H4 (cell line): ENCODE results near the gene RXRB. TPM values are rescaled to one million over a fixed set of nuclear protein-coding genes. Genes with fewer than 3 reads are reported as not detected.
"Not testable (repeated sequence)": the region's sequence is repeated elsewhere in the genome, so short reads cannot be mapped to it uniquely, and the experiment has no call there.

Source experiments
- DNase-seq: peaks from one replicate; pipeline ENCODE4 v3.0.0-alpha.2; 2015; ENCODE audit warnings: low spot score
- total RNA-seq: library from RNA; depleted of rRNA; stranded (reverse); fragments of >200 nt; shearing (Covaris generic); gene quantifications from 2 replicates; pipeline ENCODE4 v1.2.3, GENCODE V29; 2014; rRNA removed

The RXRB gene
- total RNA-seq, 1 experiment from 2014 or later, result 7.8 TPM

GRCh38 chr6:33163540-33163939 is 36.9 kb downstream of the RXRB start:
- DNase-seq, result no peak

DNA sequence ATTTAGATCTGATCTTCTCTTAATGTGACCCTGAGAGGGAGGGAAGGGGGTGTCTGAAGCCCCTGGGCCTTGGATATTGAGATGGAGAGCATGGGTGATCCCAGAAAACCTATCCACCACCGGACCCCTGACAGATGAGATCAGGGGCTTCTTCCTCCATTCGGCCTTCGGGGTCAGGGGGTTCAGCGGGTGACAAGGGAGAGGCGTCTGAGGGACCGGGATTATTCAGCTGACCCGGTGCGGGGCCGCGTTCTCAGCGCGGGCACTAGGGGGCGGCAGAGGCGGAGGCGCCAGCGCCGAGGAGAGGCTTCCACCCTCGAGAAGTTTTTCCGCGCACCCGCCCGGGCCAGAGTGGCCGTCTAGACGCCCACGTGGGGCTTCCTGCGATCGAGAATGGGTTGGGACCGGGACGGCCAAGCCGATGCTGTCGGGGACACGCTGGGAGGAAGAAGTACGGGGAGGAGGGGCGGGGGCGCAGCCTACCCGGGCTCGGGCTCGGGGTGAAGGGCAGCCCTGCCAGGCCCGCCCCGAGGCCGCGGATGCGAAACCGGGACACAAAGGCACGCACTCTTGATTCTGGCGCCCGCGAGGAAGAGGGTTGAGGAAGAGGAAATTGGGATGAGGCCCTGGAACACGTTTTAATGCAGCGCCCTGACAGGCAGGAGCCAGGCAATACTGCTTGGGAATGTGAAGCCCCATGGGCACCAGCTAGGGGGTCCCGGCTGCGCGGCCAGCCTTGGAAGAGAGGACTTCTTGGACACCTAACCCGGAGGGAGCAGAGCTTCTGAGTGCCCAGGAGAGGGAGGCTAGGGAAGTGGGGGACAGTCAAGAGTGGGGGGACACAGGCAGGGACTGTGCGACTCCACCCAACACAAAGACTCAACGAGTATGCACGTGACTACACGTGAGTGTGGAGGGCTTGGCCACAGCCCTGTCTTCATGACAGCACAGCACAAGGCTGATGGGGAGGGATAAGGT is 38.8 kb downstream of the RXRB start:
- DNase-seq, result peak; percentile 39

DNA sequence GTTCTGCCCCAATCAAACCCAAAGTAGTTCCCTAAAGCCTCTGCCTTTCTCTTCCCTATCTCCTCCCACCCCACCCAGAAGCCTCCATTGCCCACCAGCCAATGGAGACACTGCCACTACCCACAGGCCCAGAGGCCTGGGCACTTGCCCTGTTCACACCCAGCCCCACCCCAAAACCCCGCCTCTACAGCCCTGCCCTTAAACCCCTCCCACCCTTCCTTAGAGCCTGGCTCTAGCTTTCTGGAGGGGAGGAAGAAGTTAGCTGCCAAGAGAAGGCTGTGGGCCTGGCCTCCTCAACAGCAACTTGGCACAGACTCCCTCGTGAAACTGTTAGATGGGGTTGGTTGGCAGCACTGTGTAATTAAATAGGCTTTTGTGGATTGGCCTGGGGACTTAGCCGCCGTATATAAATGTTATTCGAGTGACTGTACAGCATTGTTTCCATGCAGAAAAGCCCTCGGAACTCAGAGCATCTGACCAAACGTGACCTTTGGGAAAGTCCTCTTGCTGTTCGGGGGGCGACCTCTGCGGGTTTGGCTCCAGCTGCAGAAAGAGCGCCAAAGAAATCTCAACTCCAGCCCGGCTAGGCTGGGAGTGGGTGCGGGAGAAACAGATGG is 39.6 kb downstream of the RXRB start:
- DNase-seq, result peak; percentile 95

- no peak for DNase-seq
These were observed 40.4 kb downstream of the RXRB start for GRCh38 chr6:33160096-33160495.

- DNase-seq, result no peak
These were observed 43.5 kb downstream of the RXRB start for GRCh38 chr6:33156964-33157363.

- no peak for DNase-seq
These were observed 43.9 kb downstream of the RXRB start for GRCh38 chr6:33156561-33156960.

GRCh38 chr6:33154349-33154748 is 46.1 kb downstream of the RXRB start:
- DNase-seq, result no peak

DNA sequence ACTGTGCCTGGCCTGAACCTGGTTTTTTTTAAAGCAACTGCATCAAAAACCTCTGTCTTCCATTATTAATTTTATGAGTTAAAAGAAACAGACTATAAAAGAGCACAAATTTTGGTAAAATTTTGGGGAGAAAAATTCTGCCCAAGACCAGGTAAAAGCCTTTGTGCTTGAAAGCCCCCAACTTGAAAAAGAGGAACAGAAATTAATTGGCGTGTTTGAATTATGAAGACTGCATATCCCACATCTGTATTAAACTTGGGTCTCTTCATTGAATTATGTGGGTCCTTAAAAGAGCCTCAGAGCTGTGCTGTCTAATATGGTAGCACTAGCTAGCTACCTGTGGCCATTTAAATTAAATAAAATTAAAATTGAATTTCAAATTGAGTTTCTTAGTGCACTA is 49.4 kb downstream of the RXRB start:
- DNase-seq, result no peak

DNA sequence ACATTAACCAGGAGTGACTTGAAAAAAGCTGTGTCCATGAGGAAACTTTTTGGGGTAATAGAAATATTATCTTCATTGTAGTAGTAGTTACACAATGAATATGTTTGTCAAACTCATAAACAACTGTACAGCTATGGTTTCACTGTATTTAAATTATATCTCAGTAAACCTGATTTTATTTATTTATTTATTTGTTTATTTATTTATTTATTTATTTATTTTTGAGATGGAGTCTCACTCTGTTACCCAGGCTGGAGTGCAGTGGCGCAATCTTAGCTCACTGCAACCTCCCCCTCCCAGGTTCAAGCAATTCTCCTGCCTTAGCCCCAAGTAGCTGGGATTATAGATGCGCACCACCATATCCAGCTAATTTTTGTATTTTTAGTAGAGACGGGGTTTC is 49.9 kb downstream of the RXRB start:
- DNase-seq, result not testable (repeated sequence)

GRCh38 chr6:33147807-33148666 is 52.4 kb downstream of the RXRB start:
- peak; percentile 44 for DNase-seq

- DNase-seq, result no peak
These were observed 56.1 kb downstream of the RXRB start for GRCh38 chr6:33144373-33144772.

Other genes starting within 250 kb of the RXRB start
- 10.3 and 13.0 TPM in 2 replicates for gene HLA-DMA, start 247.6 kb downstream of the RXRB start, total RNA-seq
- gene BRD2, start 232.1 kb downstream of the RXRB start, total RNA-seq, result 52.2 and 57.6 TPM in 2 replicates
- gene HLA-DOA, start 191.1 kb downstream of the RXRB start, total RNA-seq, result 0.14 TPM in 1 of 2 replicates, not detected in the other
- 5.2 and 5.4 TPM in 2 replicates for gene HLA-DPA1, start 127.0 kb downstream of the RXRB start, total RNA-seq
- 25.4 and 47.3 TPM in 2 replicates for gene HLA-DPB1, start 124.7 kb downstream of the RXRB start, total RNA-seq
- 0.10 and 0.39 TPM in 2 replicates for gene COL11A2, start 8.2 kb downstream of the RXRB start, total RNA-seq
- 64.8 and 69.5 TPM in 2 replicates for gene SLC39A7, start 202 bp upstream of the RXRB start, total RNA-seq
- 1.2 and 5.6 TPM in 2 replicates for gene HSD17B8, start 4.0 kb upstream of the RXRB start, total RNA-seq
- gene RING1, start 7.8 kb upstream of the RXRB start, total RNA-seq, result 26.9 and 29.3 TPM in 2 replicates
- 16.9 and 38.9 TPM in 2 replicates for gene VPS52, start 71.2 kb upstream of the RXRB start, total RNA-seq
- 2,534 and 2,796 TPM in 2 replicates for gene RPS18, start 71.4 kb upstream of the RXRB start, total RNA-seq
- not detected in 2 replicates for gene B3GALT4, start 76.5 kb upstream of the RXRB start, total RNA-seq
- gene WDR46, start 88.6 kb upstream of the RXRB start, total RNA-seq, result 89.0 and 99.5 TPM in 2 replicates
- gene PFDN6, start 88.9 kb upstream of the RXRB start, total RNA-seq, result 85.0 and 105 TPM in 2 replicates
- gene RGL2, start 98.3 kb upstream of the RXRB start, total RNA-seq, result 14.7 and 17.5 TPM in 2 replicates
- gene TAPBP, start 113.4 kb upstream of the RXRB start, total RNA-seq, result 56.5 and 69.8 TPM in 2 replicates
- 7.9 and 11.3 TPM in 2 replicates for gene ZBTB22, start 117.1 kb upstream of the RXRB start, total RNA-seq
- 45.4 and 73.9 TPM in 2 replicates for gene DAXX, start 122.3 kb upstream of the RXRB start, total RNA-seq
- 52.4 and 67.2 TPM in 2 replicates for gene KIFC1, start 191.2 kb upstream of the RXRB start, total RNA-seq
- 20.4 and 20.5 TPM in 2 replicates for gene PHF1, start 210.3 kb upstream of the RXRB start, total RNA-seq
- 183 and 222 TPM in 2 replicates for gene CUTA, start 217.4 kb upstream of the RXRB start, total RNA-seq
- gene SYNGAP1, start 219.4 kb upstream of the RXRB start, total RNA-seq, result 0.37 and 0.75 TPM in 2 replicates